ENCODE results near the gene SYNE1. TPM values are rescaled to one million over a fixed set of nuclear protein-coding genes. Genes with fewer than 3 reads are reported as not detected.

SYNE1 gene
- total RNA-seq, 1 experiment from 2014 or later, result 6.5 TPM

DNA sequence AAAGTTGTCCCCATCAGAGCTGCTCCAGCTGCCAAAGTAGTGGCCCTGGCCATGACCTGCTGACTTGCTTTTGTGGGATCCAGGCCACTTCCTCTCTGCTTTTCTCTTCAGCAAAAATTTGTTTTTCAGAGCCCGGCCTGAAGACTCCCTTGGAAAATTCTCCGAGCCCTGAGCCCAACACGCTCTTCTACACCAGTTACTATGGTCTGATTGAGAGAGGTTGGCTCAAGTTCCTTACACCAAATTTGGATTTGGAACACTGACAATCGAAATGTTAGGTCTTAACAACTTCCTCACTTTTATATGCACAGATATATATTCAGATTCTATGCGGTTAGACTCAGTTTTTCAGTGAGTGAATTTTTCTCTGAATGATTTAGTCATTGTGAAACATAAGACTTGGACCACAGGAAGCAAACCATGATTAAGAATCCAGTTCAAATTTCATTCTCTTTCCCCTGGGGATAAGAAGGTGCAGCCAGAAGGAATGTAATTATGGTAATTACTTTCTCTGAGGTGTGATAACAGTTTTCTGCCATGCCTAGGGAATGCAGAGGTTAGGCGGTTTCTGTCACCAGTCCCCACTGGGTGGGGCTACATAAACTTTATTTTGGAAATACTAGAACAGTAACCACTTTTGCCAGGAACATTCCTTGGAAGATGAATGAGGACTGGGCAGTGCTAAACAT, 365.2 kb downstream of the SYNE1 start:
- Mint-ChIP-seq H3K36me3 (no peaks in the 10 kb centered on the region), H3K4me3 (no peak overlapping the region), H3K9me3 (no peaks in the 10 kb centered on the region), H3K27ac (no peak overlapping the region; the same call in 1 of the 2 replicates), H3K27me3 (ENCODE audit: low read depth) (no peaks in the 10 kb centered on the region), H3K4me1 (peaks cover 42% of the 10 kb centered on the region)
- ChIA-PET CTCF (interaction anchor here (1.2 kb wide), 1 partner anchor 507 kb away, joined by 3 read pairs; no protein-coding TSS in a partner anchor), POLR2A (no interaction called here)
- TF ChIP-seq ZNF232 (CRISPR knock-in tag; IDR thresholded peaks at IDR 0.05) (no peak), NFYB (CRISPR knock-in tag; conservative IDR thresholded peaks at IDR 0.05; ENCODE audit: low read depth) (no peak), ZNF416 (CRISPR knock-in tag; IDR thresholded peaks at IDR 0.05) (no peak), PRRX2 (CRISPR knock-in tag; IDR thresholded peaks at IDR 0.05) (no peak), FOXK1 (CRISPR knock-in tag; IDR thresholded peaks at IDR 0.05) (no peak), FOXJ3 (CRISPR knock-in tag; IDR thresholded peaks at IDR 0.05; ENCODE audit: borderline replicate concordance) (no peak), GRHL2 (CRISPR knock-in tag; IDR thresholded peaks at IDR 0.05; ENCODE audit: insufficient replicate concordance, severe bottlenecking) (no peak), NR3C1 (CRISPR knock-in tag; conservative IDR thresholded peaks at IDR 0.05; ENCODE audit: low read depth) (no peak), KAT7 (CRISPR knock-in tag; IDR thresholded peaks at IDR 0.05; ENCODE audit: borderline replicate concordance) (no peak), OVOL2 (CRISPR knock-in tag; IDR thresholded peaks at IDR 0.05; ENCODE audit: borderline replicate concordance) (no peak), AR (CRISPR knock-in tag; IDR thresholded peaks at IDR 0.05) (no peak)
- TF ChIP-seq, protein P1, sequence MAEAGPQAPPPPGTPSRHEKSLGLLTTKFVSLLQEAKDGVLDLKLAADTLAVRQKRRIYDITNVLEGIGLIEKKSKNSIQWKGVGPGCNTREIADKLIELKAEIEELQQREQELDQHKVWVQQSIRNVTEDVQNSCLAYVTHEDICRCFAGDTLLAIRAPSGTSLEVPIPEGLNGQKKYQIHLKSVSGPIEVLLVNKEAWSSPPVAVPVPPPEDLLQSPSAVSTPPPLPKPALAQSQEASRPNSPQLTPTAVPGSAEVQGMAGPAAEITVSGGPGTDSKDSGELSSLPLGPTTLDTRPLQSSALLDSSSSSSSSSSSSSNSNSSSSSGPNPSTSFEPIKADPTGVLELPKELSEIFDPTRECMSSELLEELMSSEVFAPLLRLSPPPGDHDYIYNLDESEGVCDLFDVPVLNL (CRISPR knock-in tag; IDR thresholded peaks at IDR 0.05; ENCODE audit: borderline replicate concordance, low read depth), result no peak
- TF ChIP-seq, protein P2, sequence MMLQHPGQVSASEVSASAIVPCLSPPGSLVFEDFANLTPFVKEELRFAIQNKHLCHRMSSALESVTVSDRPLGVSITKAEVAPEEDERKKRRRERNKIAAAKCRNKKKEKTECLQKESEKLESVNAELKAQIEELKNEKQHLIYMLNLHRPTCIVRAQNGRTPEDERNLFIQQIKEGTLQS (CRISPR knock-in tag; conservative IDR thresholded peaks at IDR 0.05), result no peak
- TF ChIP-seq, protein P3, sequence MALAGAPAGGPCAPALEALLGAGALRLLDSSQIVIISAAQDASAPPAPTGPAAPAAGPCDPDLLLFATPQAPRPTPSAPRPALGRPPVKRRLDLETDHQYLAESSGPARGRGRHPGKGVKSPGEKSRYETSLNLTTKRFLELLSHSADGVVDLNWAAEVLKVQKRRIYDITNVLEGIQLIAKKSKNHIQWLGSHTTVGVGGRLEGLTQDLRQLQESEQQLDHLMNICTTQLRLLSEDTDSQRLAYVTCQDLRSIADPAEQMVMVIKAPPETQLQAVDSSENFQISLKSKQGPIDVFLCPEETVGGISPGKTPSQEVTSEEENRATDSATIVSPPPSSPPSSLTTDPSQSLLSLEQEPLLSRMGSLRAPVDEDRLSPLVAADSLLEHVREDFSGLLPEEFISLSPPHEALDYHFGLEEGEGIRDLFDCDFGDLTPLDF (CRISPR knock-in tag; IDR thresholded peaks at IDR 0.05), result no peak
- ATAC-seq (no peak), DNase-seq (ENCODE audit: low spot score) (no peak)

DNA sequence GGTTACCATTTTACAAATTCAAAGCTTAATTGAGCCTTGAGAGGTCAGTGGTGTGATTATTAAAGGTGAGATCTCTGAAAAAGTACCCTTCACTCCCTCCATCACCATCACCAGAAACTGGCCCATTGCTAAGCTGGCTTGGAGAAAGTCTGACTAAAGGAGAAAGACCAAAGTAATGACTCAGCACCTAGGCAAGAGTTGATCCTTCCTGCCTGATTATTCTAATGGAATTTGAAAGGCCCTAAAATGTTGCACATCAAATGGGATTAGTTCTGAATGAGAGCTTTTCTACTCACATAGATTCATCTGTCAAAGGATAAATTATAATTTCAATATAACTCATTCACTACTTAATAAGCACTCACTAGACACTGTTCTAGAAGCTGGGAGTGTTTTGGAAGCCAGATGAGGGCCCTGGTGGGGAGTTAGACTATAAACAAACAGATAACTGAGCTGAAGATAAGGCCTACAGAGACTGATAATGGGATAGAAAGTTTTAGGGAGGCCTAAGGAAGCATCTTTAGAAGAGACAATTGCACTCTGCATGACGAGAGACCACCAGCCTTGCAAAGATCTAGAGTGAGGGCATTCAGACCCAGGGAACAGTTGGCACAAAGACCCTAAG, 366.7 kb downstream of the SYNE1 start:
- Mint-ChIP-seq H3K27ac (no peak overlapping the region; the same call in 1 of the 2 replicates), H3K4me1 (peaks cover 42% of the 10 kb centered on the region), H3K4me3 (no peak overlapping the region), H3K36me3 (no peaks in the 10 kb centered on the region), H3K27me3 (ENCODE audit: low read depth) (no peaks in the 10 kb centered on the region), H3K9me3 (no peaks in the 10 kb centered on the region)
- ATAC-seq, result no peak
- ChIA-PET CTCF (interaction anchor here (0.8 to 1.2 kb wide), 4 partner anchors 31 to 622 kb away, joined by 3 to 5 read pairs (median 3); no protein-coding TSS in a partner anchor), POLR2A (no interaction called here)
- DNase-seq (ENCODE audit: low spot score), result no peak
- TF ChIP-seq NR2C2 (CRISPR knock-in tag; IDR thresholded peaks at IDR 0.05) (no peak), RELA (CRISPR knock-in tag; IDR thresholded peaks at IDR 0.05; ENCODE audit: borderline replicate concordance) (no peak), FOXP4 (CRISPR knock-in tag; IDR thresholded peaks at IDR 0.05) (no peak), ZNF423 (CRISPR knock-in tag; IDR thresholded peaks at IDR 0.05) (no peak), MAX (CRISPR knock-in tag; IDR thresholded peaks at IDR 0.05) (no peak), CDX4 (CRISPR knock-in tag; IDR thresholded peaks at IDR 0.05; ENCODE audit: borderline replicate concordance) (no peak), SOX15 (CRISPR knock-in tag; IDR thresholded peaks at IDR 0.05) (no peak), TEAD1 (CRISPR knock-in tag; IDR thresholded peaks at IDR 0.05) (no peak), SMAD3 (CRISPR knock-in tag; IDR thresholded peaks at IDR 0.05; ENCODE audit: borderline replicate concordance) (no peak), OVOL2 (CRISPR knock-in tag; IDR thresholded peaks at IDR 0.05; ENCODE audit: borderline replicate concordance) (no peak), CREM (CRISPR knock-in tag; IDR thresholded peaks at IDR 0.05) (no peak), ZNF232 (CRISPR knock-in tag; IDR thresholded peaks at IDR 0.05) (no peak), MLX (CRISPR knock-in tag; IDR thresholded peaks at IDR 0.05) (no peak), FOXK1 (CRISPR knock-in tag; IDR thresholded peaks at IDR 0.05) (no peak)

Measured in WTC11 (cell line).